Neutrophil (primary cell): ENCODE results near the gene PUS10.
A peak's percentile ranks its signal among the peaks of the same experiment; 100 is the strongest.

Experiments used
- H3K27ac ChIP-seq: fragments of 200-600 bp; sonication (generic); 2 replicates; pipeline ENCODE4 v1.5.1; 2016; ENCODE audit warnings: mild to moderate bottlenecking, moderate library complexity
- H3K27me3 ChIP-seq: fragments of 200-600 bp; sonication (generic); 2 replicates; pipeline ENCODE4 v1.6.0; 2016; ENCODE audit warnings: mild to moderate bottlenecking
- H3K36me3 ChIP-seq: fragments of 200-600 bp; sonication (generic); 2 replicates; pipeline ENCODE4 v1.5.1; 2017
- H3K4me1 ChIP-seq, 2 experiments: fragments of 200-600 bp in 1 of 2; sonication (generic) in 1 of 2; 1 replicate in 1 of 2; 2 replicates in 1 of 2; pipeline versions ENCODE4 v1.5.1 to v1.6.1; 2013 to 2016; ENCODE audit warnings: low read depth in 1 of 2, low read length in 1 of 2, mild to moderate bottlenecking in 1 of 2, moderate library complexity in 1 of 2; ENCODE audit not compliant: control insufficient read depth in 1 of 2, insufficient read depth in 1 of 2
- H3K4me3 ChIP-seq, 2 experiments: fragments of 200-600 bp in 1 of 2; sonication (generic) in 1 of 2; 1 replicate in 1 of 2; 2 replicates in 1 of 2; pipeline ENCODE4 v1.5.1; 2013 to 2016; ENCODE audit warnings: low read depth in 1 of 2, low read length in 1 of 2, mild to moderate bottlenecking in 1 of 2, moderate library complexity in 1 of 2
- H3K9me3 ChIP-seq: fragments of 200-600 bp; sonication (generic); 2 replicates; pipeline ENCODE4 v1.5.1; 2016
- CTCF ChIP-seq: fragments of 200-600 bp; sonication (generic); IDR thresholded peaks from 2 replicates; pipeline ENCODE4 v1.5.1; 2016; ENCODE audit warnings: antibody characterized with exemption

PUS10 gene

GRCh38 chr2:60980071-60980815 is 37.8 kb downstream of the PUS10 start:
- H3K4me1 ChIP-seq = peaks cover 20 to 24% of the 10 kb centered on the region in 2 experiments
- no peaks in the 10 kb centered on the region for H3K27me3 ChIP-seq
- no peaks in the 10 kb centered on the region for H3K9me3 ChIP-seq
- H3K36me3 ChIP-seq = no peaks in the 10 kb centered on the region
- H3K4me3 ChIP-seq = no peak overlapping the region
- no peak for TF ChIP-seq CTCF
- H3K27ac ChIP-seq = no peak overlapping the region

- Histone ChIP-seq H3K4me3 (no peak overlapping the region), H3K9me3 (no peaks in the 10 kb centered on the region), H3K36me3 (no peaks in the 10 kb centered on the region), H3K4me1 (peaks cover 10 to 14% of the 10 kb centered on the region in 2 experiments), H3K27me3 (no peaks in the 10 kb centered on the region), H3K27ac (peak overlapping the region; percentile 32)
- TF ChIP-seq CTCF = no peak
These were observed 38.8 kb downstream of the PUS10 start for GRCh38 chr2:60979231-60979630.

- Histone ChIP-seq H3K9me3 (no peaks in the 10 kb centered on the region), H3K36me3 (no peaks in the 10 kb centered on the region), H3K27me3 (no peaks in the 10 kb centered on the region), H3K27ac (no peak overlapping the region), H3K4me3 (no peak overlapping the region), H3K4me1 (peaks cover 10 to 12% of the 10 kb centered on the region in 2 experiments)
- TF ChIP-seq CTCF = no peak
These were observed 40.5 kb downstream of the PUS10 start for GRCh38 chr2:60977562-60977895.

- H3K27me3 ChIP-seq = no peaks in the 10 kb centered on the region
- TF ChIP-seq CTCF = no peak
These were observed 41.0 kb downstream of the PUS10 start for GRCh38 chr2:60976875-60977561.

GRCh38 chr2:60976256-60976850 is 41.7 kb downstream of the PUS10 start:
- TF ChIP-seq CTCF = no peak
- Histone ChIP-seq H3K27me3 (no peaks in the 10 kb centered on the region), H3K36me3 (no peaks in the 10 kb centered on the region), H3K4me1 (peaks cover 13 to 15% of the 10 kb centered on the region in 2 experiments), H3K9me3 (no peaks in the 10 kb centered on the region), H3K27ac (no peak overlapping the region), H3K4me3 (no peak overlapping the region)

More at GRCh38 chr2:60976875-60977561, 41.0 kb downstream of the PUS10 start:
- no peaks in the 10 kb centered on the region for H3K9me3 ChIP-seq
- H3K4me3 ChIP-seq = no peak overlapping the region
- H3K36me3 ChIP-seq = no peaks in the 10 kb centered on the region
- peaks cover 10 to 12% of the 10 kb centered on the region in 2 experiments for H3K4me1 ChIP-seq
- H3K27ac ChIP-seq = no peak overlapping the region
